VCaP (cell line): ENCODE data around the gene SLC25A22.
A peak's percentile ranks its signal among the peaks of the same experiment; 100 is the strongest.

ENCODE experiments used
- H3K27ac ChIP-seq: fragments of 450-650 bp; 2 replicates; pipeline ENCODE4 v1.5.1; 2017
- CTCF ChIP-seq: fragments of 450-650 bp; conservative IDR thresholded peaks from 2 replicates; pipeline ENCODE4 v1.5.1; 2017; ENCODE audit warnings: mild to moderate bottlenecking, moderate library complexity

Gene SLC25A22

GRCh38 chr11:766936-767210 is 31.2 kb downstream of the SLC25A22 start:
- TF ChIP-seq CTCF: no peak
- no peak overlapping the region for H3K27ac ChIP-seq

DNA sequence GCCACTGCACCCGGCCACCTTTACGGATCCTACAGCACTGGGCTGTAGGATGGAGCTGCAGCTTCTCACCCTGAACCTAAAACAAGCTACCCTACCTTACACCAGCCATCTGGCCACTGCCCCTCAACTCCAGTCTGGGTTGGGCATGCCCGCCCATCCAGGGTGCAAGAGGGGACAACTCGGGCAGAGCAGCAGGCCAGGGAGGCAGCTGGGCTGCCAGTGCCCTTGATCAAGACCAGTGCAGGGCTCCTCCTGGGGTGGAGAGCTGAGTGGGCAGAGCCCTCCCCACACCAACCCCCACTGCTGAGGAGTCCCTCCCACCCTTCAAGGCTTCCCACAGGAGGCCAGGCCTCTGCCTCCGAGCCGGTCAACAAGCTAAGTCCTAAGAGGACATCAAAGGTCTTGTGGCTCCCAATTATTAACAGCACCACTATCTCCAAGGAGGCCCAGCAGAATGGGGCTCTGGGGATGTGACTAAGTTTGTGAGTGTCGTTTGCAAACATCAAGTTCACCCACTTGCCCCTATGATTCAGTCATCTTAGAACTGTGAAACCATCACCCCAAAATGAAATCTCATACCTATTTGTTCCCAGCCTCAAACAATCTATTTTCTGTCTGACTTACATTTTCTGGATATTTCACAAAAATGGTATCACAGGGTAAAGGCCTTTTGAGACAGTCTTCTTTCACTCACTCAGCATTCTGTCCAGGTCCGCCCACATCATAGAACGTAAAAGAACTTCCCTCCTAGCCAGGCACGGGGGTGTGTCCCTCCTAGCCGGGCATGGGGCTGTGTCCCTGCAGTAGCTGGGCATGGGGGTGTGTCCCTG is 31.8 kb downstream of the SLC25A22 start:
- H3K27ac ChIP-seq: no peak overlapping the region
- TF ChIP-seq CTCF: no peak

GRCh38 chr11:765802-766091 is 32.3 kb downstream of the SLC25A22 start:
- TF ChIP-seq CTCF: no peak
- no peak overlapping the region for H3K27ac ChIP-seq

DNA sequence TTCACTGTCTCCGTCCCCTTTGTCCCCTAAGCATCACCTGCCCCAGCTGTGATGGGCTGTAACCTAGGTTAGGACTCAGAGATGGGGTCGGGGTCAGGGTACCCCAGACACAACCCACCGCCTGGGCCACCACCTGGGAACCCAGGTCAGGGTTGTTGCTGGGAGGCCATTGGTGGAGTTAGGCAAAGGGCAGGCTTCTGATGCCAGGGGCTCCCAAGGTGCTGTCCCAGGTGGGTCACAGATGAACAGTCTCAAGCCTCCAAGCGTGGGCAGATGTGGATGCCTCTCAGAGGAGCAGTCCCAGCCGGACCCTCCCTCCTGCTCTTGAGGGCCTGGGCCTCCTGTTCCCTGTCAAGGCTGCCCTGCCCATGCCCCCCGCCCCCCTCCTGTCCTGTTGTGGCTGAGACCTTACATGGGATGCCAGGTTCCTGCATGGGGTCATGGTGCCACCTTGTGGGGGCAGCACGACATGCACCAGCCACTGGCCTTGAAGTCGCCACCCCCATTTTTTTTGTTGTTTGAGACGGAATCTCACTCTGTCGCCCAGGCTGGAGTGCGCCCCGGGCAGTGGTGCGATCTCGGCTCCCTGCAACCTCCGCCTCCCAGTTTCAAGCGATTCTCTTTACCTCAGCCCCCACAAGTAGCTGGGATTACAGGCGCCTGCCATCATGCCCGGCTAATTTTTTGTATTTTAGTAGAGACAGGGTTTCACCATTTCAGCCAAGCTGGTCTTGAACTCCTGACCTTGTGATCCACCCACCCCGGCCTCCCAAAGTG is 32.9 kb downstream of the SLC25A22 start:
- no peak overlapping the region for H3K27ac ChIP-seq
- TF ChIP-seq CTCF: peak; percentile 77

DNA sequence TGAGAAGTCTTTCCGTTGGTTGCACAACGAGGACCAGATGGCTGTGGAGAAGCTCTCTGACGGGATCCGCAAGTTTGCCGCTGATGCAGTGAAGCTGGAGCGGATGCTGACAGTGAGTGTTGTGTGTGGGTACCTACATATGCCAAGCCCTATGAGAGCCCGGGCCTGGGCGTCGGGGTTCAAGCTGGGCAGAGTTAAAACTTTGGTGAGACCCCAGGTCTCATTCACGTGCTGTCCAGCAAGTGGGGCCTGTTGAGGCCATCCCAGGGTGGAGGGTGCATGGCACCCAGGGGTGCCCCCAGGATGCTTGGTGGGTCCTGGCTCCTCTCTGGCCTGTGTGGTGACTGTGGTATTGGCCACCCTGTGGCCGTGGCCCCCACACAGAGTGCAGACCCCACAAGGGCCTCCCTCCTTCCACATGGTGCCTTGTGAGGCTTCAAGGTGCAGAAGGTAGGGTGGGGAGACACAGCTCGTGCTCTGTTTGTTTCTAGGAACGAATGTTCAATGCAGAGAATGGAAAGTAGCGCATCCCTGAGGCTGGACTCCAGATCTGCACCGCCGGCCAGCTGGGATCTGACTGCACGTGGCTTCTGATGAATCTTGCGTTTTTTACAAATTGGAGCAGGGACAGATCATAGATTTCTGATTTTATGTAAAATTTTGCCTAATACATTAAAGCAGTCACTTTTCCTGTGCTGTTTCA is 33.6 kb downstream of the SLC25A22 start:
- no peak overlapping the region; the same call in 1 of the 2 replicates for H3K27ac ChIP-seq
- TF ChIP-seq CTCF: no peak

GRCh38 chr11:763549-764321 is 34.3 kb downstream of the SLC25A22 start:
- peak overlapping the region; percentile 35; the same call in 1 of the 2 replicates for H3K27ac ChIP-seq
- no peak for TF ChIP-seq CTCF

DNA sequence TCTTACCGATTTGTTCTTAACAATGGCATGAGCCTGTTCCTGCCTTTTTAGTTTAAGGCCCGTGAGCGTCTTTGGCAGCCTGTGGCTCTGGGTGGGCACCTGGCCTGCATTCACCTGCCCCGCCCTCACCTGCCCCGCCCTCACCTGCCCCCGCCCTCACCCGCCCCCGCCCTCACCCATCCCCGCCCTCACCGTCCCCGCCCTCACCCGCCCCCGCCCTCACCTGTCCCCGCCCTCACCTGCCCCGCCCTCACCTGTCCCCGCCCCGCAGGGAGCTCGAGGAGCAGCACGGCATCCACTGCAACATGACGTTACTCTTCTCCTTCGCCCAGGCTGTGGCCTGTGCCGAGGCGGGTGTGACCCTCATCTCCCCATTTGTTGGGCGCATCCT is 35.0 kb downstream of the SLC25A22 start:
- TF ChIP-seq CTCF: no peak
- peak overlapping the region; percentile 54 for H3K27ac ChIP-seq
